H1 (cell line): Measurements from ENCODE around the gene SGO2. TPM values are rescaled to one million over a fixed set of nuclear protein-coding genes. Genes with fewer than 3 reads are reported as not detected.

ENCODE experiments used
- ASH2L ChIP-seq: fragments of 200-600, 300-600 bp; sonication (generic); IDR thresholded peaks from one replicate; pipeline ENCODE4 v1.7.1; 2017; ENCODE audit warnings: low read length
- BACH1 ChIP-seq: IDR thresholded peaks from 2 replicates; pipeline ENCODE4 v1.6.1; 2012; ENCODE audit warnings: low read length, improper control_type of control experiment
- BCL11A ChIP-seq, 2 experiments: IDR thresholded peaks; one replicate each; pipeline ENCODE4 v1.6.1; 2011; ENCODE audit warnings: low read depth in 2 of 2, low read length in 2 of 2, mild to moderate bottlenecking in 2 of 2
- CEBPB ChIP-seq: IDR thresholded peaks from 2 replicates; pipeline ENCODE4 v1.6.1; 2012; ENCODE audit warnings: low read depth, low read length
- CTCF ChIP-seq, 3 experiments: IDR thresholded peaks; 1 replicate in 2 of 3; 2 replicates in 1 of 3; pipeline versions ENCODE4 v1.5.1 to v1.6.1; 2011; ENCODE audit warnings: low read length in 3 of 3, mild to moderate bottlenecking in 3 of 3, inconsistent platforms in 2 of 3, low read depth in 1 of 3, moderate library complexity in 1 of 3; ENCODE audit not compliant: insufficient read depth in 1 of 3; ENCODE audit errors: control extremely low read depth in 1 of 3
- E2F6 ChIP-seq: IDR thresholded peaks from 2 replicates; pipeline ENCODE4 v1.6.1; 2012; ENCODE audit warnings: inconsistent platforms
- EGR1 ChIP-seq: IDR thresholded peaks from 2 replicates; pipeline ENCODE4 v1.6.1; 2011; ENCODE audit warnings: low read depth, low read length, borderline replicate concordance
- HDAC2 ChIP-seq, 2 experiments: fragments of 300-600 bp in 1 of 2; sonication (generic) in 1 of 2; IDR thresholded peaks; 2 replicates each; pipeline ENCODE4 v1.6.1; 2011 to 2012; ENCODE audit warnings: low read depth in 2 of 2, low read length in 2 of 2, mild to moderate bottlenecking in 2 of 2, moderate library complexity in 2 of 2, borderline replicate concordance in 1 of 2, inconsistent platforms in 1 of 2
- HDAC6 ChIP-seq: IDR thresholded peaks from one replicate; pipeline ENCODE4 v1.7.1; 2012; ENCODE audit warnings: low read depth, mild to moderate bottlenecking, inconsistent platforms, low read length, moderate library complexity
- KDM4A ChIP-seq: IDR thresholded peaks from one replicate; pipeline ENCODE4 v1.7.1; 2012; ENCODE audit warnings: low read depth, mild to moderate bottlenecking, moderate library complexity, low read length, inconsistent platforms; ENCODE audit not compliant: severe bottlenecking
- MAX ChIP-seq: IDR thresholded peaks from 2 replicates; pipeline ENCODE4 v1.6.1; 2012; ENCODE audit warnings: inconsistent platforms
- PHF8 ChIP-seq: fragments of 200-600 bp; sonication (generic); conservative IDR thresholded peaks from 2 replicates; pipeline ENCODE4 v1.7.1; 2012; ENCODE audit warnings: low read depth, mild to moderate bottlenecking, inconsistent platforms, low read length, moderate library complexity
- RAD21 ChIP-seq, 2 experiments: IDR thresholded peaks in 1 of 2; conservative IDR thresholded peaks in 1 of 2; 2 replicates each; pipeline ENCODE4 v1.6.1; 2011; ENCODE audit warnings: low read depth in 2 of 2, low read length in 2 of 2, improper control_type of control experiment in 1 of 2, inconsistent platforms in 1 of 2, mild to moderate bottlenecking in 1 of 2, moderate library complexity in 1 of 2
- RBBP5 ChIP-seq: IDR thresholded peaks from 2 replicates; pipeline ENCODE4 v1.7.1; 2012; ENCODE audit warnings: low read depth, mild to moderate bottlenecking, inconsistent platforms, low read length, moderate library complexity, borderline replicate concordance
- SIN3A ChIP-seq, 2 experiments: IDR thresholded peaks in 1 of 2; conservative IDR thresholded peaks in 1 of 2; 2 replicates each; pipeline ENCODE4 v1.6.1; 2011 to 2012; ENCODE audit warnings: low read length in 2 of 2, improper control_type of control experiment in 1 of 2, low read depth in 1 of 2, mild to moderate bottlenecking in 1 of 2
- SP4 ChIP-seq: IDR thresholded peaks from 2 replicates; pipeline ENCODE4 v1.6.1; 2012; ENCODE audit warnings: low read length, inconsistent platforms
- SRF ChIP-seq: IDR thresholded peaks from 2 replicates; pipeline ENCODE4 v1.6.1; 2011; ENCODE audit warnings: mild to moderate bottlenecking, low read depth, low read length, moderate library complexity
- TAF1 ChIP-seq: IDR thresholded peaks from 2 replicates; pipeline ENCODE4 v1.6.1; 2011; ENCODE audit warnings: mild to moderate bottlenecking, low read depth, low read length
- polyA plus RNA-seq, 7 experiments: library from polyadenylated mRNA; depleted of rRNA in 3 of 7; stranded (reverse) in 5 of 7; unstranded in 2 of 7; fragments of >200 nt in 5 of 7; fragments of 200-250 nt in 2 of 7; gene quantifications; 1 replicate in 5 of 7; 2 replicates in 1 of 7; 4 replicates in 1 of 7; pipeline versions ENCODE4 v1.2.1 to v1.2.3, GENCODE V29; 2011 to 2013; ENCODE audit warnings: missing spikeins in 2 of 7, mixed read lengths in 2 of 7
- total RNA-seq: library from RNA; stranded (reverse); fragmentation: NEBNext Ultra II Directional; extraction: Animal tissue kit (Norgen Biotek cat#: 25700); gene quantifications from 2 replicates; pipeline ENCODE4 v1.2.1, GENCODE V29; 2021

The SGO2 gene
- total and polyA plus RNA-seq, 2 of the 8 experiments (the other 6 are each of a cell fraction or from before 2014, with no cell fraction given) = 2.4 to 33.2 TPM

- peak in 2 of 3 experiments; percentile 9 to 21; a peak in 2 of 4 replicates for TF ChIP-seq CTCF (IDR thresholded peaks at IDR 0.05; ENCODE audit: control extremely low read depth in 1 of 3, insufficient read depth in 1 of 3, low read depth in 1 of 3, low read length in 3 of 3)
- peak in 1 of 2 experiments; percentile 98; a peak in 1 of 4 replicates for TF ChIP-seq HDAC2 (IDR thresholded peaks at IDR 0.05; ENCODE audit: borderline replicate concordance in 1 of 2, low read depth in 2 of 2, low read length in 2 of 2)
- 0 out of 2 replicates have a peak, but pooled peaks have one; percentile 54 for TF ChIP-seq CEBPB
- peak; percentile 89 for TF ChIP-seq ASH2L
- 0 out of 2 replicates have a peak, but pooled peaks have one; percentile 35 for TF ChIP-seq SP4
- TF ChIP-seq HDAC6 = no peak
- TF ChIP-seq TAF1 = peak; percentile 62; the same call in 1 of the 2 replicates
- TF ChIP-seq BCL11A (IDR thresholded peaks at IDR 0.05; ENCODE audit: low read depth in 2 of 2, low read length in 2 of 2) = no peak
- TF ChIP-seq PHF8 = peak; percentile 56
- peak; percentile 43 for TF ChIP-seq E2F6
- TF ChIP-seq EGR1 = peak; percentile 85
- peak; percentile 77 for TF ChIP-seq KDM4A
- TF ChIP-seq SRF = no peak
- peak; percentile 83 to 96; a peak in 3 of 4 replicates for TF ChIP-seq SIN3A (conservative IDR thresholded peaks at IDR 0.05 in 1 of 2, IDR thresholded peaks at IDR 0.05 in 1 of 2; ENCODE audit: low read depth in 1 of 2, low read length in 2 of 2)
- TF ChIP-seq BACH1 = no peak
- peak; percentile 80; the same call in 1 of the 2 replicates for TF ChIP-seq RBBP5
- peak in 1 of 2 experiments; percentile 13; a peak in 1 of 4 replicates for TF ChIP-seq RAD21 (IDR thresholded peaks at IDR 0.05 in 1 of 2, conservative IDR thresholded peaks at IDR 0.05 in 1 of 2; ENCODE audit: low read depth in 2 of 2, low read length in 2 of 2)
- TF ChIP-seq MAX = peak; percentile 57; the same call in 1 of the 2 replicates
These were observed at the start of gene SGO2 (continued) for GRCh38 chr2:200525882-200526651.
